Esophagus muscularis mucosa (tissue), 3 donors: Measurements from ENCODE around the gene PLB1.

ENCODE experiments used
- POLR2AphosphoS5 ChIP-seq, 2 donors: sonication (generic); formaldehyde crosslinking; IDR thresholded peaks; one replicate each; pipeline ENCODE4 v1.6.1; 2017; ENCODE audit warnings: antibody characterized with exemption in 2 of 2
- TF ChIP-seq, protein P1 (sequence below), 3 experiments: fragments of 200-600 bp in 2 of 3; fragments of 450-650 bp in 1 of 3; sonication (generic) in 2 of 3; IDR thresholded peaks; one replicate each; pipeline ENCODE4 v1.5.1; 2017 to 2019; ENCODE audit warnings: antibody characterized with exemption in 3 of 3, mild to moderate bottlenecking in 2 of 3, moderate library complexity in 1 of 3

DNA sequence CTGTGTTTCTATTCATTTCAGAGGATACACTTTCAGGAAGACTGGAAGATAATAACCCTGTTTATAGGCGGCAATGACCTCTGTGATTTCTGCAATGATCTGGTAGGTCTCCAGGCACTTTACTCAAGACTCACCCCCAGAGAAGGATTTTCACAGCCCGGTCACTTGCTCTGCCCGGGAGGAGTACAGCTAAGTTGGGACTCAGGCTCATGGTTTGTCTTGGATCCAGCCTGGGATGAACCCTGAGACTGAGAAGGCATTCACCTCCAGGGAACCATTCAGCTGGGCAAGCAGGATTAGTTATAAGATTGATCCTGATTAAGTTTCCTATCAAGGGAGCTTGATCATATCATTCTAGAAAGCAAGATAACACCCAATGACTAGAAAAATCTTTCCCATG, 83.7 kb downstream of the PLB1 start:
- TF ChIP-seq POLR2AphosphoS5 (IDR thresholded peaks at IDR 0.05): no peak
- TF ChIP-seq, protein P1, sequence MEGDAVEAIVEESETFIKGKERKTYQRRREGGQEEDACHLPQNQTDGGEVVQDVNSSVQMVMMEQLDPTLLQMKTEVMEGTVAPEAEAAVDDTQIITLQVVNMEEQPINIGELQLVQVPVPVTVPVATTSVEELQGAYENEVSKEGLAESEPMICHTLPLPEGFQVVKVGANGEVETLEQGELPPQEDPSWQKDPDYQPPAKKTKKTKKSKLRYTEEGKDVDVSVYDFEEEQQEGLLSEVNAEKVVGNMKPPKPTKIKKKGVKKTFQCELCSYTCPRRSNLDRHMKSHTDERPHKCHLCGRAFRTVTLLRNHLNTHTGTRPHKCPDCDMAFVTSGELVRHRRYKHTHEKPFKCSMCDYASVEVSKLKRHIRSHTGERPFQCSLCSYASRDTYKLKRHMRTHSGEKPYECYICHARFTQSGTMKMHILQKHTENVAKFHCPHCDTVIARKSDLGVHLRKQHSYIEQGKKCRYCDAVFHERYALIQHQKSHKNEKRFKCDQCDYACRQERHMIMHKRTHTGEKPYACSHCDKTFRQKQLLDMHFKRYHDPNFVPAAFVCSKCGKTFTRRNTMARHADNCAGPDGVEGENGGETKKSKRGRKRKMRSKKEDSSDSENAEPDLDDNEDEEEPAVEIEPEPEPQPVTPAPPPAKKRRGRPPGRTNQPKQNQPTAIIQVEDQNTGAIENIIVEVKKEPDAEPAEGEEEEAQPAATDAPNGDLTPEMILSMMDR (IDR thresholded peaks at IDR 0.05): no peak
